Vagina (tissue), 2 donors: ENCODE measurements around the gene BCO1. TPM values are rescaled to one million over a fixed set of nuclear protein-coding genes. Genes with fewer than 3 reads are reported as not detected.

Experiments
- DNase-seq, 2 donors: peaks; one replicate each; pipeline ENCODE4 v3.0.0-alpha.2; 2017; ENCODE audit errors: extremely low spot score in 2 of 2
- H3K27ac ChIP-seq: fragments of 200-600 bp; sonication (generic); one replicate; pipeline ENCODE4 v1.5.1; 2019
- H3K27me3 ChIP-seq: fragments of 200-600 bp; sonication (generic); one replicate; pipeline ENCODE4 v1.5.1; 2019
- H3K36me3 ChIP-seq, 2 donors: fragments of 200-600 bp; sonication (generic); one replicate each; pipeline ENCODE4 v1.5.1; 2017 to 2019
- H3K4me1 ChIP-seq: fragments of 200-600 bp; sonication (generic); one replicate; pipeline ENCODE4 v1.5.1; 2019
- H3K4me3 ChIP-seq, 2 donors: fragments of 200-600 bp; sonication (generic); 1 replicate in 1 of 2; 2 replicates in 1 of 2; pipeline ENCODE4 v1.5.1; 2016 to 2019
- H3K9me3 ChIP-seq: fragments of 200-600 bp; sonication (generic); one replicate; pipeline ENCODE4 v1.5.1; 2019
- POLR2A ChIP-seq, 2 donors: fragments of 450-650 bp; IDR thresholded peaks; one replicate each; pipeline ENCODE4 v1.6.1; 2017; ENCODE audit warnings: antibody characterized with exemption in 2 of 2, mild to moderate bottlenecking in 2 of 2, moderate library complexity in 2 of 2
- POLR2AphosphoS5 ChIP-seq, 2 donors: sonication (generic); formaldehyde crosslinking; IDR thresholded peaks; one replicate each; pipeline ENCODE4 v1.9.0; 2017; ENCODE audit warnings: antibody characterized with exemption in 2 of 2, mild to moderate bottlenecking in 2 of 2, low read depth in 1 of 2; ENCODE audit not compliant: insufficient read depth in 1 of 2
- intact Hi-C: fragments of 100-400 bp; cut with DNase I; formaldehyde crosslinking; loops from one replicate; pipeline ENCODE4 v1.15.1; 2023
- total RNA-seq: library from RNA; depleted of rRNA; stranded (reverse); fragments of >200 nt; gene quantifications from one replicate; pipeline ENCODE4 v1.2.3, GENCODE V29; 2016
- TF ChIP-seq, protein P1 (sequence below), 3 experiments: fragments of 450-650 bp in 2 of 3; fragments of 200-600 bp in 1 of 3; sonication (generic) in 1 of 3; IDR thresholded peaks; one replicate each; pipeline ENCODE4 v1.5.1; 2017 to 2019; ENCODE audit warnings: antibody characterized with exemption in 3 of 3, mild to moderate bottlenecking in 2 of 3, moderate library complexity in 2 of 3

BCO1 gene
- total RNA-seq, 1 donor from 2014 or later = not detected

DNA sequence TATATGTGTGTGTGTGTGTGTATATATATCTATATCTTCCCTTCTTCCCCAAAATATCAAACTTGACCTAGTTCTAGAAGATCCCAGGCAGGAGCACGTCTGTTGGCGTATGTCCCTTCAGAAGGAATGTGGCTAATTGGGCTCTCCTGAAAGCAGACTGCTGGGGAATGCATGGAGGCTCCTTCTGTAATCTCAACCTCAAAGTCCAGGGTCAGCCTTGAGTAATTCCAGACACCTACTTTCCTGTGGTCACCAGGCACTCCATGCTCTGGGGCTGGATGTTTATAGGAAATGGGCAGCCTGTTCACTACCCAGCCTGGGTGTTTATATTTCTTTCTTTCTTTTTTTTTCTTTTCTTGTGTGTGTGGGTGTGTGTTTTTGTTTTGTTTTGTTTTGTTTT, 13.4 kb downstream of the BCO1 start:
- no peak for DNase-seq
- no peak overlapping the region for H3K4me3 ChIP-seq
- H3K4me1 ChIP-seq = no peaks in the 10 kb centered on the region
- intact Hi-C loops = no loop called here
- TF ChIP-seq POLR2AphosphoS5 (IDR thresholded peaks at IDR 0.05; ENCODE audit: insufficient read depth in 1 of 2, low read depth in 1 of 2) (no peak), POLR2A (IDR thresholded peaks at IDR 0.05) (no peak)
- TF ChIP-seq, protein P1, sequence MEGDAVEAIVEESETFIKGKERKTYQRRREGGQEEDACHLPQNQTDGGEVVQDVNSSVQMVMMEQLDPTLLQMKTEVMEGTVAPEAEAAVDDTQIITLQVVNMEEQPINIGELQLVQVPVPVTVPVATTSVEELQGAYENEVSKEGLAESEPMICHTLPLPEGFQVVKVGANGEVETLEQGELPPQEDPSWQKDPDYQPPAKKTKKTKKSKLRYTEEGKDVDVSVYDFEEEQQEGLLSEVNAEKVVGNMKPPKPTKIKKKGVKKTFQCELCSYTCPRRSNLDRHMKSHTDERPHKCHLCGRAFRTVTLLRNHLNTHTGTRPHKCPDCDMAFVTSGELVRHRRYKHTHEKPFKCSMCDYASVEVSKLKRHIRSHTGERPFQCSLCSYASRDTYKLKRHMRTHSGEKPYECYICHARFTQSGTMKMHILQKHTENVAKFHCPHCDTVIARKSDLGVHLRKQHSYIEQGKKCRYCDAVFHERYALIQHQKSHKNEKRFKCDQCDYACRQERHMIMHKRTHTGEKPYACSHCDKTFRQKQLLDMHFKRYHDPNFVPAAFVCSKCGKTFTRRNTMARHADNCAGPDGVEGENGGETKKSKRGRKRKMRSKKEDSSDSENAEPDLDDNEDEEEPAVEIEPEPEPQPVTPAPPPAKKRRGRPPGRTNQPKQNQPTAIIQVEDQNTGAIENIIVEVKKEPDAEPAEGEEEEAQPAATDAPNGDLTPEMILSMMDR (IDR thresholded peaks at IDR 0.05) = no peak
- no peak overlapping the region for H3K27ac ChIP-seq
- H3K36me3 ChIP-seq = no peaks in the 10 kb centered on the region
- no peaks in the 10 kb centered on the region for H3K9me3 ChIP-seq
- H3K27me3 ChIP-seq = no peaks in the 10 kb centered on the region

DNA sequence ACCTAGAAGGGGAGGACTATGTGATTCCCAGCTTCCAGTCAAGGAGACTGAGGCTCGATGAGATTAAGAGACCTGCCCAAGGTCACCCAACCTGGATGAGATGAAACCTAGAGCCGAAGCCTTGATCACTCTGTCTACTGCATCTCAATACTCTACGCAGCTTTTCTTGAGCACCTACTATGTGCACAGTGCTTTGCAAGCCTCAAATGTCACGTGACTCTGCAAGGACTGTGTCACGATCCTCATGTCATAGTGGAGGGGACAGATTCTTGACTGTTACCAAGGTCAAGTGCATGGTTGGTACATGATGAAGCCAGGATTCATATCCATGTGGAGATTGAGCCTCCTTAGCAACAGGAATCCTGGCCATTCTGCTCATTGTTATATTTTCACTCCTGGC, 14.7 kb downstream of the BCO1 start:
- DNase-seq = no peak
- no peak overlapping the region for H3K27ac ChIP-seq
- no peaks in the 10 kb centered on the region for H3K9me3 ChIP-seq
- no peaks in the 10 kb centered on the region for H3K36me3 ChIP-seq
- H3K27me3 ChIP-seq = no peaks in the 10 kb centered on the region
- H3K4me1 ChIP-seq = no peaks in the 10 kb centered on the region
- intact Hi-C loops = no loop called here
- TF ChIP-seq POLR2AphosphoS5 (IDR thresholded peaks at IDR 0.05; ENCODE audit: insufficient read depth in 1 of 2, low read depth in 1 of 2) (no peak), POLR2A (IDR thresholded peaks at IDR 0.05) (no peak)
- TF ChIP-seq, protein P1 (IDR thresholded peaks at IDR 0.05) = no peak
- H3K4me3 ChIP-seq = no peak overlapping the region

DNA sequence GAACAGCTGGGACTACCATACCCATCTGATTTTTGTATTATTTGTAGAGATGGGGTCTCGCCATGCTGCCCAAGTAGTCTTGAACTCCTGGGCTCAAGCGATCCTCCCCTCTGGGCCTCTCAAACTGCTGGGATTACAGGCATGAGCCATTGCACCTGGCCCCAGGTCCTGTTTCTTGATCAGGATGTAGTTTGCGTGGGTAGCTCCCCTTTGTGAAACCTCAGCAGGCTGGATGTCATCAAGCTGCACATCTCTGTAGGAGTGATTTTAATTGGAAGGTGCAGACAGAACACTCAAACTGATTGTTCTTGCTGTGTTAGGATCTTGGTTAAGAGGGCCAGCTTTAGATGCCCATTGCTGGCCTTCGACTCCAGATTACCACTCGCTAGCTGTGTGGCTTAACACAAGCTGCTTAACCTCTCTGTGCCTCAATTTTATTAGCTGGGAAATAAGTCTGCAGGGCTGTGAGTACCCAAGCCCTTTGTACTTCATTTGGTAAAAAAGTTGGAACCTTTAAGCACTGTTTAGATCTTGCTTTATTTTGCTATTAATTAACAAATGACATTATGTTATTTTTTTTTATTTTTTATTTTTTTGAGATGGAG, 16.5 kb downstream of the BCO1 start:
- no peak for DNase-seq
- Histone ChIP-seq H3K4me3 (no peak overlapping the region), H3K27me3 (no peaks in the 10 kb centered on the region), H3K27ac (no peak overlapping the region), H3K36me3 (no peaks in the 10 kb centered on the region), H3K9me3 (no peaks in the 10 kb centered on the region), H3K4me1 (no peaks in the 10 kb centered on the region)
- TF ChIP-seq, protein P1 (IDR thresholded peaks at IDR 0.05) = no peak
- no peak for TF ChIP-seq POLR2AphosphoS5 (IDR thresholded peaks at IDR 0.05; ENCODE audit: insufficient read depth in 1 of 2, low read depth in 1 of 2)
- TF ChIP-seq POLR2A (IDR thresholded peaks at IDR 0.05) = no peak
- intact Hi-C loops = no loop called here

DNA sequence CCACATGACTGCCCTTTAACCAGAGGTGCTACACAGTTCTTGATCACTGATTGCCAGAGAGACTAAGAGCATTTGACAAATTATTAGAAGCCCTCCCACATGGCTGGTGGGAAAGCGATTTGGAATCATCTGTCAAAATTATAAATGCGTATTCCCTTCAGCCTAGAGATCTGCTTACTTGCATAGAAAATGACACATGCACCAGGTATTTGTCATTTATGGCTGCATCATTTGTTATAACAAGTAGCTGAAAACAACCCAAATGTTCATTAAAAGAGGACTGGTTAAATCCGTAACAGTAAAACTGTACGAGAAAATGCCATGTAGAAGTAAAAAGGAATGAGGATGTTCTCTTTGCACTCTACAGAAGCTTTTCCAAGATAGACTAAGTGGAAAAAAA, 21.4 kb downstream of the BCO1 start:
- TF ChIP-seq POLR2AphosphoS5 (IDR thresholded peaks at IDR 0.05; ENCODE audit: insufficient read depth in 1 of 2, low read depth in 1 of 2) = no peak
- TF ChIP-seq, protein P1 (IDR thresholded peaks at IDR 0.05) = no peak
- no peak for TF ChIP-seq POLR2A (IDR thresholded peaks at IDR 0.05)
- intact Hi-C loops = no loop called here

DNA sequence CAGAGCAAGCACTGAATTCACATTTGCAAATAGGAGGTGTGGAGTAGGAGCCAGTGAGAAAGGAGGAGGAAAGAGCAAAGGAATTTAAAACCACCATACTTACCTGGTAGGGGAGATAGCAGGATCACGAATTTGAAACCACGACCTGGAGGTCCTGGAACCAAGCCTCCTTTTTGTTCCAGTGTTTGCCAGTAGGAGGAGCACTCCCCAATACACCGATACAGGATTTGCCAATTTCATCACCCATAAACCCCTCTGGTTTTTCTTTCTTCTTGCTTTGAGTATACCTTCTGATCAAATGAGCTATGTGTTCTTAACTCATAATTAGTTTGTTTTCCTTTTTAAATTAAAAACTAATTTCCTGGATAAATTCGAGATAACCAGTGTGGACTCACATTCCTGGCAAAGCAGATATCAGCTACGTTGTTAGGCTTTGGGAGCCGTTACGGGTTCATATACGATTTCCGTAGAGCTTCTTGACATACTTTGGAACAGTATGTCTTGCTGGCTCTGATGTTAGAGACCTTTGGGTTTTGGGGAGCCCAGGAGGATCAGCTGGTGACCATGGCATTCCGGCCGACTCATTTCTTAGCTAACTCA, 22.7 kb downstream of the BCO1 start:
- no peak for DNase-seq
- H3K4me3 ChIP-seq = no peak overlapping the region
- H3K9me3 ChIP-seq = no peaks in the 10 kb centered on the region
- peaks cover 6% of the 10 kb centered on the region for H3K4me1 ChIP-seq
- H3K27ac ChIP-seq = no peak overlapping the region
- H3K27me3 ChIP-seq = no peaks in the 10 kb centered on the region
- no peaks in the 10 kb centered on the region for H3K36me3 ChIP-seq
- intact Hi-C loops = no loop called here
- TF ChIP-seq POLR2AphosphoS5 (IDR thresholded peaks at IDR 0.05; ENCODE audit: insufficient read depth in 1 of 2, low read depth in 1 of 2) (no peak), POLR2A (IDR thresholded peaks at IDR 0.05) (no peak)
- TF ChIP-seq, protein P1 (IDR thresholded peaks at IDR 0.05) = peak in 2 of 3 experiments; percentile 3 to 21

More for the DNA sequence above, 21.4 kb downstream of the BCO1 start:
- Histone ChIP-seq H3K27me3 (no peaks in the 10 kb centered on the region), H3K27ac (no peak overlapping the region), H3K9me3 (no peaks in the 10 kb centered on the region), H3K36me3 (no peaks in the 10 kb centered on the region), H3K4me1 (no peaks in the 10 kb centered on the region), H3K4me3 (no peak overlapping the region)
- DNase-seq = no peak
